Fibroblast of the conjunctiva (primary cell): Measurements from ENCODE around the gene SRSF5.
"Not testable (repeated sequence)": the region's sequence is repeated elsewhere in the genome, so short reads cannot be mapped to it uniquely, and the experiment has no call there.

ENCODE experiments used
- DNase-seq: peaks from one replicate; pipeline ENCODE4 v3.0.0-alpha.2; 2010; ENCODE audit warnings: low read depth

SRSF5 gene

DNA sequence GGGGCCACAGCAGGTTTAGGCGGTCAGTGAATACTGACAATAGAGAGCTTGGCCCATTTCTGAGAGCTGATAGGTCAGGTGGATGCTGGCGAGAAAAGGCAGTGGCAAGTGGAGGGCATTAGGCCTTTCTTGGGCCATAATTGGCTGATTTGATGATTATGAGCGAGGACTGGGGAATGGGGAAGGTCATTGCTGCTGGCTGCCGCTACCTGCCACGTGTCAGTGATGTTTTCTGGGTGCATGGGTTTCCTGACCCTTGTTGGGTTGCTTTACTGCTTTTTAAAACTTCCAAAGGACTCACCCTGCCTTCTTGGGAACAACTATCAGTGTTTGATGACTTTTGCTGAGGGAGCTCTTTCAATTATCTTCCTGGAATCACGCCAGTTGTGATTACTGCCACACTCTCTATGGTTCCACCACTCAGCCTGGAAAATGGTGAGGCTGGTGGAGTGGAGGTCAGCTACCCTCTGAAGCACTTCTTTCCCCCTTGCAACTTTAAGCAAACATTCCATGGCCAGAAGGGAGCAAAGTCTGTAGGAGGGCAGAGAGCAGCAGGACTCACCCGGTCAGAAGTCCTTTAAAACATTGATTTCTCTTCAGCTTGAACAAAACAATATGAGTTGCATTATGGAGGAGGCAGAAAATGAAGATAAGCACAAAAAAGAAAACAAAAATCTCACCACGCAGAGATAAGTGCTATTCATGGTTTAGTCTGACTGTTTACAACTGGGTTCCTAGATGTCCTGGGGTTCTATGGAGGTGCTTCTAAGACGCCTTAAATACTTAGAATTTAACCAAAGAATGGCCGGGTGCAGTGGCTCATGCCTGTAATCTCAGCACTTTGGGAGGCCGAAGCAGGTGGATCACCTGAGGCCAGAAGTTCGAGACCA is 42.2 kb downstream of the SRSF5 start:
- DNase-seq = no peak

GRCh38 chr14:69811227-69811867 is 44.4 kb downstream of the SRSF5 start:
- no peak for DNase-seq

DNA sequence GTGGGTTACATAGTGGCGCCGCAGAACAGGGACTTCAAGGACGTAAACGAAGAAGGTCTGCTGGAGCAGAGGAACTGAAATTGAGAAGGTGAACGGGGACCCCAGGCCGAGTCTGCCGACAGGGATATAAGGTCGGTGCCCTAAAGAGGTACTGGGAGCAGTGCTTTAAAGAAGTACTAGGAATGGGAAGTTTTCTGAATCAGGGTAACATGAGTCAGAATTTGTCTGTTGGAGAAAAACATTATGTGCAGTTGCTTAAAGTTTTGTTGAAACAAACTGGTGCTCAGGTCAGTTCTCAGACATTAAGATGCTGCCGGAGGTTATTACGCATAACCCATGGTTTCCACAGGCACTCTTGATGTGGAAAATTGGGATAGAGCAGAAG is 44.9 kb downstream of the SRSF5 start:
- DNase-seq = no peak

DNA sequence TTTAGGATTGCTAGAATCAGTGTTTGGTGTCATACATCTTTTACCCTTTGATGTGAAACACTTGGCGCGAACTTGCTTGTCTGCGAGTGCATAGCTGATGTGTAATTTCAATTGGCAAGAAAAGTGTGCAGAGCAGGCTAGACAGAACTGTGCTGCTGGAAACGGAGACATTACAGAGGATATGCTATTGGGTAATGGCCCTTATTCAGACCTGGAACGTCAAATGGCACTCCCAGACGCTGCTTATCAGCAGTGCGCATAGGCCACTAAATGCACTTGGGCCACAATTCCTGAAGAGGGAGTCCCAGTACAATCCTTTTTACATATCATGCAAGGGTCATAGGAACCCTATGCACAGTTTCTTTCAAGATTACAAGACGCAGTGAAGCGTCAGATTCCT is 45.8 kb downstream of the SRSF5 start:
- no peak for DNase-seq

DNA sequence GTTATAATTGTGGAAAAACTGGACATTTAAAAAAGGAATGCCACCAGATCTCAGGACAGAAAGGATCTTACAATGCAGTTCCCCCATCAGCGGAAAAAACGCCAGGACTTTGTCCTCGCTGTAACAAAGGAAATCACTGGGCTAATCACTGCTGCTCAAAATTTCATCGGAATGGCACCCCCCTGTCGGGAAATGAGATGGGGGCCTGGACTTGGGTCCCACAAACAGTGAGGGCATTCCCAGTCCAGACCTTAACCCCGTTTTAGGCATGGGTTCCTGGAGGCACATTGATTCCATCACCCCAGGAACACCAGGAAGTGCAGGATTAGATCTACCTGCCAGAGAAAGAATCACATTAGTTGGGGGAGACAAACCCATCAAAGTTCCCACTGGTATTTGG is 46.4 kb downstream of the SRSF5 start:
- not testable (repeated sequence) for DNase-seq

GRCh38 chr14:69814397-69814796 is 47.5 kb downstream of the SRSF5 start:
- no peak for DNase-seq

GRCh38 chr14:69815556-69815955 is 48.6 kb downstream of the SRSF5 start:
- no peak for DNase-seq

GRCh38 chr14:69816216-69816615 is 49.3 kb downstream of the SRSF5 start:
- DNase-seq = no peak

- DNase-seq = peak; percentile 35
Observed at GRCh38 chr14:69818758-69819191, 51.8 kb downstream of the SRSF5 start.

- DNase-seq = no peak
Observed at GRCh38 chr14:69819607-69820006, 52.7 kb downstream of the SRSF5 start.

- DNase-seq = no peak
Observed at GRCh38 chr14:69820991-69821390, 54.0 kb downstream of the SRSF5 start.
